Sciatic nerve (tissue), 2 donors: Measurements from ENCODE around the gene GPSM3. TPM values are rescaled to one million over a fixed set of nuclear protein-coding genes. Genes with fewer than 3 reads are reported as not detected.

Source experiments
- ATAC-seq: fragments of 200-7000 bp; cut with Tn5 transposase; one replicate; pipeline ENCODE4 v1.9.1; 2020; ENCODE audit warnings: mild to moderate bottlenecking, moderate library complexity
- DNase-seq: peaks from one replicate; pipeline ENCODE4 v3.0.0-alpha.2; 2020; ENCODE audit warnings: low spot score
- intact Hi-C: fragments of 100-400 bp; cut with DNase I; formaldehyde crosslinking; loops from one replicate; pipeline ENCODE4 v1.14.2; 2022
- total RNA-seq: library from RNA; stranded (reverse); fragmentation: NEBNext Ultra II Directional; extraction: Animal tissue kit (Norgen Biotek cat#: 25700); gene quantifications from one replicate; pipeline ENCODE4 v1.2.1, GENCODE V29; 2021
- donor health status: DM: no; HTN: no; CAD: no.
- donor health status: DM: no; HTN: no; CAD: no.

The GPSM3 gene
- total RNA-seq, 1 donor from 2014 or later, result 20.5 TPM

- intact Hi-C loops, result no loop called here
- DNase-seq, result peak; percentile 97
- peak; percentile 90 for ATAC-seq
Measured at GRCh38 chr6:32177788-32178546, 14.5 kb downstream of the GPSM3 start, which contains the start of gene RNF5. TSS of gene RNF5 (plus strand) at chr6:32178405. CDS start at chr6:32178512, 107 bp downstream.

GRCh38 chr6:32177183-32177787 is 15.2 kb downstream of the GPSM3 start:
- intact Hi-C loops, result no loop called here
- DNase-seq (no peak), ATAC-seq (peak; percentile 33)

GRCh38 chr6:32176476-32177182 is 15.8 kb downstream of the GPSM3 start:
- DNase-seq (no peak), ATAC-seq (peak; percentile 1)
- intact Hi-C loops, result no loop called here

GRCh38 chr6:32175711-32176475 is 16.6 kb downstream of the GPSM3 start, which contains the start of gene AGPAT1:
TSS of gene AGPAT1 (minus strand) at chr6:32176084. CDS start at chr6:32171496, 4,588 bp downstream.
- intact Hi-C loops, result no loop called here
- peak; percentile 98 for DNase-seq
- peak; percentile 80 for ATAC-seq

- DNase-seq (no peak), ATAC-seq (no peak)
- intact Hi-C loops, result no loop called here
Measured at GRCh38 chr6:32175322-32175710, 17.1 kb downstream of the GPSM3 start.

GRCh38 chr6:32174416-32174815 is 18.0 kb downstream of the GPSM3 start:
- ATAC-seq (no peak), DNase-seq (no peak)
- intact Hi-C loops, result no loop called here

GRCh38 chr6:32173051-32173727 is 19.3 kb downstream of the GPSM3 start:
- ATAC-seq (no peak), DNase-seq (no peak)
- intact Hi-C loops, result no loop called here

- DNase-seq, result no peak
- intact Hi-C loops, result no loop called here
- ATAC-seq, result no peak
Measured at GRCh38 chr6:32171234-32171633, 21.2 kb downstream of the GPSM3 start.

- intact Hi-C loops, result no loop called here
- ATAC-seq, result no peak
- no peak for DNase-seq
Measured at GRCh38 chr6:32170294-32170693, 22.1 kb downstream of the GPSM3 start.

- no peak for ATAC-seq
- no peak for DNase-seq
- intact Hi-C loops, result no loop called here
Measured at GRCh38 chr6:32168807-32169591, 23.4 kb downstream of the GPSM3 start.

- DNase-seq (no peak), ATAC-seq (no peak)
- intact Hi-C loops, result no loop called here
Measured at GRCh38 chr6:32168350-32168749, 24.1 kb downstream of the GPSM3 start.

- DNase-seq, result no peak
- intact Hi-C loops, result no loop called here
- no peak for ATAC-seq
Measured at GRCh38 chr6:32167761-32168262, 24.6 kb downstream of the GPSM3 start.

GRCh38 chr6:32167154-32167760 is 25.2 kb downstream of the GPSM3 start:
- intact Hi-C loops, result no loop called here
- DNase-seq, result no peak
- no peak for ATAC-seq

GRCh38 chr6:32166411-32167061 is 25.9 kb downstream of the GPSM3 start:
- DNase-seq (no peak), ATAC-seq (no peak)
- intact Hi-C loops, result no loop called here

- ATAC-seq (peak; percentile 38), DNase-seq (no peak)
- intact Hi-C loops, result no loop called here
Measured at GRCh38 chr6:32164295-32164694, 28.1 kb downstream of the GPSM3 start, which contains the start of gene EGFL8. TSS of gene EGFL8 (plus strand) at chr6:32164595. CDS start at chr6:32166166, 1,571 bp downstream.

GRCh38 chr6:32163559-32164258 is 28.7 kb downstream of the GPSM3 start:
- intact Hi-C loops, result no loop called here
- ATAC-seq (peak; percentile 76), DNase-seq (peak; percentile 75)
